Measurements from ENCODE around the gene BAHD1. TPM values are rescaled to one million over a fixed set of nuclear protein-coding genes. Genes with fewer than 3 reads are reported as not detected.
A peak's percentile ranks its signal among the peaks of the same experiment; 100 is the strongest.

Gene BAHD1
- polyA plus RNA-seq, 1 of the 3 experiments (the other 2 are of a cell fraction) = 5.5 TPM

- POLR2A ChIA-PET = interaction anchor here (1.0 to 4.5 kb wide), 2 partner anchors 9 to 67 kb away, joined by 3 to 22 read pairs; partner anchors contain the start of gene CCDC9B
- no peaks in the 10 kb centered on the region for H3K9me3 ChIP-seq
- H4K20me1 ChIP-seq (ENCODE audit: insufficient read depth) = no peaks in the 10 kb centered on the region
- H3K4me1 ChIP-seq (ENCODE audit: control insufficient read depth in 1 of 2, insufficient read depth in 2 of 2, low read depth in 1 of 2, low read length in 1 of 2) = peaks cover 9 to 13% of the 10 kb centered on the region in 2 experiments; a peak in 1 of 4 replicates
- H3K36me3 ChIP-seq (replicated peaks in 1 of 2; ENCODE audit: control insufficient read depth in 1 of 2, insufficient read depth in 2 of 2, low read length in 1 of 2) = peaks cover 22 to 38% of the 10 kb centered on the region in 2 experiments
- H3K27me3 ChIP-seq (ENCODE audit: insufficient read depth) = no peaks in the 10 kb centered on the region
- no peak overlapping the region for H3K9ac ChIP-seq
- WGBS (ENCODE audit: low lambda C conversion rate) = 76% methylated on average over 4 of the region's 8 CpGs
- H3K4me2 ChIP-seq = peak overlapping the region; percentile 97
- H3K27ac ChIP-seq (ENCODE audit: low read depth in 2 of 2, low read length in 1 of 2) = no peak overlapping the region
- peak overlapping the region in 1 of 2 experiments; percentile 99; a peak in 1 of 4 replicates for H3K4me3 ChIP-seq (ENCODE audit: low read depth in 2 of 2, low read length in 1 of 2)
- CTCF ChIA-PET = interaction anchor here (0.6 to 3.6 kb wide), 6 partner anchors 14 to 137 kb away, joined by 3 to 21 read pairs (median 6); no protein-coding TSS in a partner anchor
- H3K9me2 ChIP-seq = no peaks in the 10 kb centered on the region
- H2AFZ ChIP-seq (ENCODE audit: low read depth) = no peak overlapping the region
- no peak for DNase-seq
- no peaks in the 10 kb centered on the region for H3F3A ChIP-seq (replicated peaks; ENCODE audit: insufficient read depth)
- no peak for TF ChIP-seq EZH2phosphoT487 (IDR thresholded peaks at IDR 0.05; ENCODE audit: borderline replicate concordance, low read depth)
- no peak for TF ChIP-seq SIN3A (IDR thresholded peaks at IDR 0.05; ENCODE audit: borderline replicate concordance, low read depth, low read length)
- no peak for TF ChIP-seq GABPA (IDR thresholded peaks at IDR 0.05; ENCODE audit: low read depth)
- no peak for TF ChIP-seq RAD21 (IDR thresholded peaks at IDR 0.05; ENCODE audit: low read length)
- no peak for TF ChIP-seq TAF1 (IDR thresholded peaks at IDR 0.05; ENCODE audit: borderline replicate concordance, low read depth, low read length)
- TF ChIP-seq YY1 (IDR thresholded peaks at IDR 0.05; ENCODE audit: low read depth) = no peak
- TF ChIP-seq PBX3 (IDR thresholded peaks at IDR 0.05) = no peak
- H3K79me2 ChIP-seq (ENCODE audit: insufficient read depth) = peaks cover 23% of the 10 kb centered on the region
Measured at GRCh38 chr15:40407330-40407990, 33.3 kb upstream of the BAHD1 start.

GRCh38 chr15:40409366-40409765, 31.4 kb upstream of the BAHD1 start:
- Histone ChIP-seq H3K27ac (ENCODE audit: low read depth in 2 of 2, low read length in 1 of 2) (no peak overlapping the region), H3K27me3 (ENCODE audit: insufficient read depth) (no peaks in the 10 kb centered on the region), H2AFZ (ENCODE audit: low read depth) (no peak overlapping the region), H3K36me3 (replicated peaks in 1 of 2; ENCODE audit: control insufficient read depth in 1 of 2, insufficient read depth in 2 of 2, low read length in 1 of 2) (peaks cover 25 to 52% of the 10 kb centered on the region in 2 experiments), H3K4me3 (ENCODE audit: low read depth in 2 of 2, low read length in 1 of 2) (no peak overlapping the region), H3K9me2 (no peaks in the 10 kb centered on the region), H3K79me2 (ENCODE audit: insufficient read depth) (peaks cover 23% of the 10 kb centered on the region), H3K4me2 (no peak overlapping the region), H3K9ac (no peak overlapping the region), H3F3A (replicated peaks; ENCODE audit: insufficient read depth) (no peaks in the 10 kb centered on the region), H4K20me1 (ENCODE audit: insufficient read depth) (no peaks in the 10 kb centered on the region), H3K4me1 (ENCODE audit: control insufficient read depth in 1 of 2, insufficient read depth in 2 of 2, low read depth in 1 of 2, low read length in 1 of 2) (peaks cover 9 to 13% of the 10 kb centered on the region in 2 experiments; a peak in 1 of 4 replicates), H3K9me3 (no peaks in the 10 kb centered on the region)
- WGBS (ENCODE audit: low lambda C conversion rate) = 84% methylated on average over 3 of the region's 3 CpGs
- CTCF ChIA-PET = interaction anchor here (1.8 kb wide), 1 partner anchor 12 kb away, joined by 8 read pairs; no protein-coding TSS in a partner anchor
- POLR2A ChIA-PET = interaction anchor here (0.6 to 1.1 kb wide), 3 partner anchors 108 to 121 kb away, joined by 3 to 5 read pairs (median 4); no protein-coding TSS in a partner anchor
- no peak for DNase-seq
- TF ChIP-seq TCF12 (IDR thresholded peaks at IDR 0.05) (no peak), EP300 (IDR thresholded peaks at IDR 0.05; ENCODE audit: borderline replicate concordance in 1 of 2, low read depth in 1 of 2, low read length in 1 of 2) (no peak), TEAD4 (IDR thresholded peaks at IDR 0.05; ENCODE audit: borderline replicate concordance, insufficient read depth) (no peak), SIN3A (IDR thresholded peaks at IDR 0.05; ENCODE audit: borderline replicate concordance, low read depth, low read length) (no peak), RAD21 (IDR thresholded peaks at IDR 0.05; ENCODE audit: low read length) (no peak), REST (IDR thresholded peaks at IDR 0.05; ENCODE audit: low read depth, low read length) (no peak), RXRA (IDR thresholded peaks at IDR 0.05; ENCODE audit: borderline replicate concordance, low read depth) (no peak), POLR2AphosphoS5 (IDR thresholded peaks at IDR 0.05; ENCODE audit: low read depth, low read length) (no peak), JUND (IDR thresholded peaks at IDR 0.05) (no peak), MAX (IDR thresholded peaks at IDR 0.05; ENCODE audit: low read depth) (no peak), USF2 (IDR thresholded peaks at IDR 0.05; ENCODE audit: borderline replicate concordance, low read depth, low read length) (no peak), TAF1 (IDR thresholded peaks at IDR 0.05; ENCODE audit: borderline replicate concordance, low read depth, low read length) (no peak), CHD2 (IDR thresholded peaks at IDR 0.05; ENCODE audit: low read length, partially characterized antibody) (no peak), PBX3 (IDR thresholded peaks at IDR 0.05) (no peak), NFIC (IDR thresholded peaks at IDR 0.05; ENCODE audit: borderline replicate concordance) (no peak)
